GM18870 (cell line): ENCODE results near the gene NELL2.
"Not testable (repeated sequence)": the region's sequence is repeated elsewhere in the genome, so short reads cannot be mapped to it uniquely, and the experiment has no call there.

Experiments
- ATAC-seq: cut with Tn5 transposase; IDR thresholded peaks from one replicate; pipeline ENCODE4 v1.9.1; 2021; ENCODE audit warnings: moderate library complexity; ENCODE audit not compliant: unreplicated experiment

Gene NELL2

DNA sequence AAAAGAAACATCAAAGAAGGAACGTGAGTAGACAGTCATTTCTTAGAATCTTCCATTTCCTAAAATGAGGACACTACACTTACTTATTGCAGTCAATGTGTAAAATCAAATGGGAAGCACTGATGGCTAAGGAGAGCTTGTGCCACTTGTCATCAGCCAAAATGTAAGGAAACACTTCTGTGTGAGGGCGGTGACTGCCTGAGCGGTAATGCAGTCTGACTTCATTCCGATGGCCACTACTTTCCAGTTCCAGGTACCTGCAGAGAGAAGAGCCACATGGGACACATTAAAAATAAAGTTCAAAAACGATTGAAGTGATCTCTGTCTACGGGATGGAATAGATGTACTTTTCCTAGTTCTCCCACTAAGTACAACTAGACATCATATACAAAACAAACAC is 96.3 kb downstream of the NELL2 start:
- ATAC-seq = no peak

- no peak for ATAC-seq
Measured at GRCh38 chr12:44778863-44779262, 97.3 kb downstream of the NELL2 start.

DNA sequence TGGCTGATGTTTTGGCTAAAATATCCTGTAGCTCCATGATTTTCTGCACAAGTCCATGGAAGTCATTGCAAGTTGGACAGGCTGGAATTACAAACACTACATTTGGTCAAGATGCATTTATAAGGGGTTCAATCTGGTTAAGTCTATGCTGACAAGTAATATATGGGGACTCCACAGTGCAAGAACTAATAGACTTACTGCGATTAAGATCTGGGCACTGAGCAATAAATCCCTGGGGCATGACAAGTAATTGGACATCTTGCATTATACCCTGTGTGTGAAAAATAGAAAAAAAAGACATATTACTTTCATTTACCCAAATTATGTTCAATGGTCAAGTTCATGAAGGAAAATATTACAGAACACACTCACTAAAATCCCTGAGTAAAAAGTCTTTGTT is 99.1 kb downstream of the NELL2 start:
- ATAC-seq = no peak

DNA sequence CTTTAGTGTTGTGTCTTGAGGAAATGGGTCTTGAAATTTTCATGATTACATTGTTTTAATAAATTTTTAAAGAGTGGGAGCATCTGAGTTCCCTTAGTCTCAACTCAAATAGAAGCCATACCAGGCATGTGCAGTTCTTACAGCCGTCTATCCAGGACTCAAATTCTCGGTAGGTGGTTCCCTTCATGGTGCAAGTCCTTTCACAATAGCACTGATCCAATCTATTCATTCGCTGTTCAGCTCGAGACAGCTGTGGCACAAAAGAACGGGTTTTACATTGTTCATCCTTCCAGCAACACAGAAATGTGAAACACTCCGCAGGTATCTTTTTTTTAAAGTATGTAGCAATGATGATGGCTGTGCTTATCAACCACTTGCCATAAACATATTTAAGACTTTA is 100.2 kb downstream of the NELL2 start:
- ATAC-seq = no peak

DNA sequence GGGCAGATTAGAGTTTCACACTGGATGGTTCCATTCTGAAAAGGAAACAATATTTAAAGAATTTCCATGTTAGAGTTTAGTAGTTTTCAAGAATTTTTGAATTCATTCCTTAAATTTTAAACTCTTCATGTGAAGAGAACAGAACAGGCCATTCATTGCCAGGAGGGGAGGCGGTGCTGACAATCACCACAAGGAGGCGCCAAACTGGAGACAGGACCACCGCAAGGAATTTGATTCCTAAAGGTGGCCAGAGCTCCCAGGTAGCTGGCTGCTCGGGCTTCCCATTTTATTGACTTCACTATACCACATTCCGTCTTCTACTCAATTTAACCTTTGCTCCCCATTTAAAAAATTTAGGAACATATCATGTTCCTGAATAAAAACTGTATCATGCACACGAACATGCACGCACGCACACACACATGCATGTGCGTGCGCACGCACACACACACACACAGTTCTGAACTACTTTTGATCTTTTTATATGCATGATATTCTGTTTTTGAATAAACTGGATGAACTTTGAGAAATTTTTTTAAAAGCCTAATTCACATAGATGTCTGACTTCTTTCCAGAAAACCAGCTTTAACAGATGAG is 101.2 kb downstream of the NELL2 start:
- peak; percentile 58 for ATAC-seq

DNA sequence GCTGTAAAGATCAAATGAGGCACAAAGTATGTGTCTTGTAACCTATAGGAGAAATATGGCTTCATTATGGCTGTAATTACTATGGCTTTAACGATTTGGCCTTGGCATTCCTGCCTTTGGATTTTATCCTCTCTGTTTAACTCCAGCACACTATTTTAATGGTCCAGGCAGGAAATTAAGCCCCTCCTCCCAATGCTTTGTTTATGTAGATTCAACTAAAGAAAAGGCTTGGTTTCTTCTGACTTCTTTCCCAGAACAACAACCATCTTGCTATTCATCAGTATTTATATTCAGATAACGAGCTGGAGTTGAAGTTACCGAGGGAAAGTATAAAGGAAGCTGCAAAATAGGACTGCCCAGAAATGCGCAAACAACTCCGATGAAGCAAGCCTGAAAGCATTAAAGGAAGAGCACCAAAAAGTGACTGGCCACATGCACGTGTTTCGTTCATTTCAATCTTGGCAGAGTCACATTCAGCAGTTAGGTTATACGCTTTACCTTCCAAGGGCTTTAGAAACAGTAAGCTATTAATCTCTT is 104.6 kb downstream of the NELL2 start:
- no peak for ATAC-seq

DNA sequence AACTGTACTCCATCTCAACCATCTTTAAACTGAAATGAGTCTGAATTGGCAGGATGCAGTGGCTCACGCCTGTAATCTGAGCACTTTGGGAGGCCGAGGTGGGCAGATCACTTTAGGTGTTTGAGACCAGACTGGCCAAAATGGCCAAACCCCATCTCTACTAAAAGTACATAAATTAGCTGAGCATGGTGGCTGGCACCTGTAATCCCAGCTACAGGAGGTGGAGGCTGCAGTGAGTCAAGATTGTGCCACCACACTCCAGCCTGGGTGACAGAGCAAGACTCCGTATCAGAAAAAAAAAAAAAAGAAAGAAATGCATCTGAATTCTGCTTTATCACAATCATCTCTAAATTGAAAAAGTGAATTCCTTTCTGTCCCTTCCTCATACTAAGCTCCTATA is 110.3 kb downstream of the NELL2 start:
- ATAC-seq = no peak

DNA sequence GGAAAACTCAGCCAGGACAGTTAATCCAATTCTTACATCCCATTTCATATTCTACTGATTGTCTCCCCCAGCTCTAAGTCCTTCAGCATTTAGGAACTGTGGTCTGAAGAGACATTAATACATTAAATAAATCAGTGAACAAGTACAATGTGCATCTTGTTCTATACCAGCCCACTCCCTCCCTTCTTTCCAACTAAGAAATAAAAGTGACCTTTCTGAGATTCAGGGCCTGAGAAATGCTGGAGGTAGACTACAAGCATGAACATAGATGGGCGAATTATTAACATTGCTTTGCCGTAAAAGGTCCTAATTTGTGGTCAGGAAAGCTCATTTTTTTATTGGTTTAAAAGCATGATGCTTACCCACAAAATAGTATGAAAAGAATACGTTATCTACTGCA is 113.1 kb downstream of the NELL2 start:
- no peak for ATAC-seq

- ATAC-seq = no peak
Measured at GRCh38 chr12:44759289-44759688, 116.8 kb downstream of the NELL2 start.

DNA sequence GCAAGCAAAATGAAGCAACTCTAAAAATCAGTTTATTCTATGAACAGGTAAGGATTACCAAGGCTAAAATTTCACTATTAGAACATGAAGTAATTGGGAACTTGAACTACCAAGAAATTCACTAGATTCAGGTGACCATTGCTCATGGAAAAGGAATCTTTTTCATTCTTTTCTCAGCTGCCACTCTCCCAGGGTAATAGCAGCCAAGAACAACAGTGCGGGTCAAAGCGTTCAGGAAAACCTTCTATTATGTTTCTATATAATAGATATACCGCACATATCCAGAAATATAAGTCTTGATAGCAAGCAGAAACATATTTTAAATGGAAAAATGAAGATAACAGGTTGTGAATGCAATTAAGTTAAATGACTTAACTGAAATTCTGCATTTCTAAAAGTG is 125.6 kb downstream of the NELL2 start:
- ATAC-seq = no peak

GRCh38 chr12:44749566-44749965 is 126.5 kb downstream of the NELL2 start:
- no peak for ATAC-seq

GRCh38 chr12:44748950-44749468 is 127.1 kb downstream of the NELL2 start:
- no peak for ATAC-seq

DNA sequence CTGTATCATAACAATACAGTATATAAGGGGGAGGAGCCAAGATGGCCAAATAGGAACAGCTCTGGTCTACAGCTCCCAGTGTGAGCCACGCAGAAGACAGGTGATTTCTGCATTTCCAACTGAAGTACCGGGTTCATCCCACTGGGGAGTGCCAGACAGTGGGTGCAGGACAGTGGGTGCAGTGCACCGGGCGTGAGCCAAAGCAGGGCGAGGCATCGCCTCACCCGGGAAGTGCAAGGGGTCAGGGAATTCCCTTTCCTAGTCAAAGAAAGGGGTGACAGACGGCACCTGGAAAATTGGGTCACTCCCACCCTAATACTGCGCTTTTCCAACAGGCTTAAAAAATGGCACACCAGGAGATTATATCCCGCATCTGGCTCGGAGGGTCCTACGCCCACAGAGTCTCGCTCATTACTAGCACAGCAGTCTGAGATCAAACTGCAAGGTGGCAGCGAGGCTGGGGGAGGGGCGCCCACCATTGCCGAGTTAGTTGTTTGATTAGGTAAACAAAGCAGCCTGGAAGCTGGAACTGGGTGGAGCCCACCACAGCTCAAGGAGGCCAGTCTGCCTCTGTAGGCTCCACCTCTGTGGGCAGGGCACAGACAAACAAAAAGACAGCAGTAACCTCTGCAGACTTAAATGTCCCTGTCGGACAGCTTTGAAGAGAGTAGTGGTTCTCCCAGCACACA is 134.7 kb downstream of the NELL2 start:
- not testable (repeated sequence) for ATAC-seq

GRCh38 chr12:44738051-44738450 is 138.1 kb downstream of the NELL2 start:
- ATAC-seq = no peak

DNA sequence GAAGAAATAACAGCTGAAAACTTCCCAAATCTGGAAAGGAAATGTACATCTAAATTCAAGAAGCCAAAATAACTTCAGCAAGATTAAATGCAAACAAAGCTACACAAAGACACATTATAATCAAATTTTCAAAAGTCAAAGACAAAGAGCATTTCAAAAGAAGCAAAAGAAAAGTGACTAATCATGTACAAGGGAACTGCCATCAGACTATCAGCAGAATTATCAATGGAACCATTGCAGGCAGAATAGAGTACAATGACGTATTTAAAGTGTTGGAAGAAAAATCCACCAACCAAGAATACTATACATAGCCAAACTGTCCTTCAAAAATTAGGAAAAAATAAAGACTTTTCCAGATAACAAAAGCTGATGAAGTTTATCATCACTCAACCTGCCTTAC is 147.5 kb downstream of the NELL2 start:
- ATAC-seq = no peak

GRCh38 chr12:44720265-44720664 is 155.8 kb downstream of the NELL2 start:
- ATAC-seq = no peak

DNA sequence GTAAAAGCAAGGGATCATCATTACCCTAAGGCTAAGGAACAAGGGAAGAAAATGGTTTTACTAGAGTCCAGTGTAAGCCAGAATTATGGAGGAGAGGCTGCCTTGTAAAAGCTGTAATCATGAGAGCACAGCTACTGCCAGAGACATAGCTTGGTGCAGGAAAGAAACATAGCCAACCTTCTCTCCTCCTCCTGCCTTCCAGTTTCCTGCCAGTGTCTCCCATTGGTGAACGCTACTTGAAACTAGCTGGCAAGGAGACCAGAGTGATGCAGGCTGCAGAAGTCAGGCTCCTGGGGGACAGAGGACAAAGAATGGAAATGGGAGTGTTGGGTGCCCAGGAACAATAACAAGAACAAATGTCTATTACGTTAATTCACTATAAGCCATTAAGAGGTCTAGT is 158.5 kb downstream of the NELL2 start:
- ATAC-seq = no peak

DNA sequence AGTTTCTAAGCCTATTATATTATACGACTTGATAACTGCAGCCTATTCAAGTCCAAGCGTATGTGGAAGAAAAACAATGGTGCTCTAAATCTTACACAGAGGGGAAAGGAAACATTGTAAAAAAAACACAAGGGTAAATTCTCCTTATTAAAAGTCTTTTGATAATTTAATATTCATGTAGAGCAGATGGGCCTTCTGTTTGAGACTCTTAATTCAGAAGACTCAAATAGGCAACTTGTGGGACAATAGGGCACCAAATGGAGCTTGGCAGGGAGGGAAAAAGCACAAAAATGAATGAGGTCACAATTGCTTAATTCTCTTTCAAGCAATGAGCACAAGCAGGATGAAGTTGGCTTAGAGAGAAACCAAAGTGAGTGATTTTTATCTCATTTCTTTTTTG is 159.4 kb downstream of the NELL2 start:
- no peak for ATAC-seq

DNA sequence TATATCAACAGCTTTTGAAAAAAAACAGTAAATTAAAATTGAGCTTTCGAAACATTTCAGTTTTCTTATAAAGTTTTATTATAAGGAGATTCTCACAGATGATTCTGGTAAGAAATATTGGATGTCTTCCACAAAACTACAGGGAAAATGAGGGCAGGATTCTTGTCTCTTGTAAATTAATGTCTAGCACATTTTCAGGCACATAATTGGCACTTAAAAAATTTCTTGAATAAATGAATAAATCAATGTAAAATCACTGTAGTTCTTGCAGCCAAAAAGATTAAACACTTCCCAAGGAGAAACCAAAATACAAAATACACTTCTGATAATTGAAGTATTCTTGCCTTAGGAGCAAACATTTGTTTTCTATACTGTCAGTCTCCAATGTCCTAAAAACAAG is 164.4 kb downstream of the NELL2 start:
- no peak for ATAC-seq

DNA sequence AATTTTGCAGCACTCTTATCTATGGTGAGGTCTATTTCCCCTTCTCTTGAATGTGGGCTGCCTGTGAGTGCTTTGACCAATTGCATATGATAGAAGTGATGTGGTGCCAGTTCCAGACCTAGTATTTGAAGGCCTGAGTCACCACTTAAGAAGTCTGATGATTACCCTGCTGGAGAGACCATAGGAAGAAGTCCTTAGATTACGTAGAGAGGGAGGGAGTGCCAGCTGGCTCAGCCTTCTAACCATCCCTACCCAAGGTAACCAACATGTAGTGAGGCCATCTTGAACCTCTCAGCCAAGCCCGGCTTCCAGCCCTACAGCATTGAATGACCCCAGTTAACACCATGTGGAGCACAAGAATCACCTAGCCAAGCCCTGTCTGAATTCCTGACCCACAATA is 166.9 kb downstream of the NELL2 start:
- no peak for ATAC-seq

- ATAC-seq = no peak
Measured at GRCh38 chr12:44708218-44708617, 167.9 kb downstream of the NELL2 start.

DNA sequence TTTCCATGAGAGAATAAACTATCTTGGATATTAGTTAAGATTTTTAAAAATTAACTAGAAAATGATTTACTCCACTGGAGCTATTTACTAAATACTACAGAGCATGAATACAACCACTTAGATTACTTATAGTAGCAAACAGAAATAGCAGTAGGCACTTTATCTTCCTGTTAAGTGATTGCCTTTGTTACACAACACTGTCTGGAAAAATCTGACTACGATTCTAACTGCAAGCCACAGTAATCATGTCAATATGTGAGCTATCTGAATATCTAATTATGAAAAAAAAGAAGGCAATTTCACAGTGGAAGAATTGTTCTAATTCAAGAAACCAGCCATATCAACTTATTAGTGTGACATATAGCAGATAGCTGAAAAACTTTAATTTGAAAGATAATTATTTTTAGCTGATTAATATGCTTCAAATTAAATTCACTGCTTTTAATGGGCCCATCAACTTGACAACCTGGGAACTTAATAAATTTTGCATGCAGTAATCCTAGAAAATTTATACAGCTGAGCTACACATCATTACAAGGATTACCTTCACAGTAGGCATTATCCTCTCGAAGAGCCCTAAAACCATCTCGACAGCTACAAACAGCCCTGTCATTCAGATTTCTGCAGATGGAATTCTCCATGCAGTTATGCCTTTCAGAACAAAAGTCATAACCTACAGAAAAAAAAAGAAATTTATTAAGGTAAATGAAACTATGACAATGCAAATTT is 172.8 kb downstream of the NELL2 start:
- ATAC-seq = no peak
